GM18873 (cell line): ENCODE data around the gene GAS1.
A peak's percentile ranks its signal among the peaks of the same experiment; 100 is the strongest.

ENCODE experiments used
- ATAC-seq: cut with Tn5 transposase; IDR thresholded peaks from one replicate; pipeline ENCODE4 v1.9.1; 2021; ENCODE audit warnings: mild to moderate bottlenecking, moderate library complexity, moderate number of reproducible peaks; ENCODE audit not compliant: unreplicated experiment, low FRiP score

GAS1 gene

DNA sequence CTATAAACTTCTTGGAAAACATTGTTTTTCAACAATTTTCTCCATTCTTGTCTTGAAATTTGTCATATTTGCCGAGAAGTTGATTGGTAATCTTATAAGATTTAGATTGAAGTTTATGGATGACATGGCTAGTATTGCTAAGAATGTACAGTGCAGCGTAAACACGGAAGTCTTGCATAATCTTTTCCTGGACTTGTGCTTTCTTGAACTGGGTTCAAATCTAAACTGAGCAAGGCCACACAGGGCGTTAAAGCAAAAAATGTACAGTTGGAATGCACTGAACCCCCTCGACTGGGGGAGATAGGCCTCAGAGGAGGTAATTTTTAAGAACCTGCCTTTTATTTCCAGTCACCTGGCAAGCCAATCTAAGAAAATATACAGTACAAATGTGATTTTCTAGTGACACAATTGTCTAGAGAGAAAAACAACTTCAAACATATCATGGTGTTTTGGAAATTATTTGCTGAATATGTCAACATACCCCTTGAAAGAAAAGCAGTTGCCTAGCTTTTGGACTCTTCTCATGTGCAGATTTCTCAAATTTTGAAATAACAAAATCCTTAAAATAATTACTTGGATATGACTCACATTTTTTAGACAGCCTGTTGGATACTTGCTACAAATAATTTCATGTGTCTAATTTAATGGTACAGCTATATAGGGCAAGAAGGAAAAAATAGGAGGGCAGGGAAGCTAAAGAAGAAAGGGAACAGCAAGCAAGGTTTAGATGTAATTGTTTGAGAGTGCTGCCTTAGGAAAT, 18.5 kb upstream of the GAS1 start:
- no peak for ATAC-seq

DNA sequence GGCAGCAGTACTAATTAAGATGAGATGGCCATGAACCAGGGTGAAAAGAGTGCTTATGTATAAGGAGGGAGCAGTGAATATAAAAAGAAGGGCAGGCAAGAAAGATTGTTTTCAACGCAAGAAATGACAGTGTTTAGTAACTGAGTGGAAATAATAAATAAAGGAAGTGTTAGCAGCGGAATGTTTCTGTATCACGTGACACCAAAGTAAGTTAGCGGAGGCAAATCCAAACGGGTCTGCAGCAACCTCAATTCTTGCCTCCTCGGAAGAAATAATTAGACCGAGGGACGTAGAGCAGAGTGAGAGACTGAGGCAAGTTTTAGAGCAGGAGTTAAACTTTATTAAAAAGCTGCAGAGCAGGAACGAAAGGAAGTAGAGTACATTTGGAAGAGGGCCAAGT, 15.4 kb upstream of the GAS1 start:
- no peak for ATAC-seq

DNA sequence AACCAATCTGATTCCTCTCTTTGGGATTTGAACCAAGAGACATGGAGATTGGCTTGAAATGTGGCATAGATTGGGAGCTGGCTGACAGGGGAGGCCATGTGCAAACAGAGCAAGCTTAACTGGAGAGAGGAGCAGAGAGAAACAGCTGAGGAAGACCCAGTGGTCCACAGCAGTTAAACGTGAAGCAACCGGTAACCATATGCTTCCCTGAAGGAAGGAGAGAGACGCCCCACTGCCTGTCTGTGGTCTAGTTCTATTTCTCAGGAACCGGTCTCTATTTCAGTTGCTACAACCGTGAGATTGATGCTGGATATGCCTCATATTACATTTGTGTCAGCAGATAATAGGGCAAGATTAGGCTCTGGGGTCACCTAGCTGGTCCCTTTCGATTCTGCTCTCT, 13.6 kb upstream of the GAS1 start:
- no peak for ATAC-seq

DNA sequence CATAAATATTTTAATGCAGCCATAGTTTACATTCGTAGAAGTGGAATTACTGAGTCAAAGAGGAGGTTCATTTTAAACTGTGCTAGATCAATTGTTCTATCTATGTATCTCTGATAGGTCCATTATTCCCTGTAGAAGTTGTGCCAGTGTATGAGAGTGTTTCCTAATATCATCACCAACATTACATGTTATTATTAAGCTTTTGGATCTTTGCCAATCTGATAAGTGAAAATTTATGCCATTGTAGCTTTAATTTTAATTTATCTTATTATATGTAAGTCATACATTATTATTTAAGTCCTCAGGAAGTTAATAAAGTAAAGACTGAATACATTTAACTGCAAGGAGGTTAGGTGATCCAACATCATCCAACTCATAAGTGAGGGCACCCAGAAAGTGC, 10.9 kb upstream of the GAS1 start:
- no peak for ATAC-seq

DNA sequence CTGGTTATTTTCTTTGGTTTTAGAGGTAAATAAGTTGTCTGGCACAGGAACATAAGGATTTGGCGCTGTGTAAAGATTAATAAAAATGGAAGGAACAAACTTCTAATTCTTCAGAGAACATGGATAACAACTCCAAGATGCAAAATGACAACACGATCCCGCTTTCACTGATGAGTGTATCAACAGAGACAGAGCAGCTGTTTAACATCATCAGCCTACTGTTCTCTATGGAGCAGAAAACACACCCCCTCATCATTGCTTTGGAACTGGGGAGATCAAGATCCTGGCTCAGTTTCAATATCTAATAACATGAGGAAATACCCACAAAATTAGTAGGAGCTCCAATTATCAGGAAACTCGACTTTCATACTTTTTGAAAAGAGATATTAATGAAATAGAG, 8.3 kb upstream of the GAS1 start:
- no peak for ATAC-seq

DNA sequence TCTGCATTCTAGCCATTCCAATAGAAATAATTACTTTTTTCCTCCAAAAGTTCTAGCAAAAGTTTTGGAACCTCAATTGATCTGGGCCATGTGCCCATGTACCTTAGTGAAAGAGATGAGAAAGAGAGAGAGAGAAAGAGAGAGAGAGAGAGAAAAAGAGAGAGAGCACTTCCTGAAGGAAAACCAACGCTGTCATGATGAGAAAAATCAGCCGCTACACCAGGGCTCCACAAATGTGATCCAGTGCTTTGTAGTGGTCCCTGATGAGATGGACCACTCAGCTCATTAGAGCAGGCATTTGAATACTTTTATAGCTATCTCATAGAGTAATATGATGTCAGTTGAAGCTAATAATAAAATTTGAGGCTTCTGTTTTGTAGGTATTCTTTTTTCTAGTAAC, 7.7 kb upstream of the GAS1 start:
- ATAC-seq = no peak

DNA sequence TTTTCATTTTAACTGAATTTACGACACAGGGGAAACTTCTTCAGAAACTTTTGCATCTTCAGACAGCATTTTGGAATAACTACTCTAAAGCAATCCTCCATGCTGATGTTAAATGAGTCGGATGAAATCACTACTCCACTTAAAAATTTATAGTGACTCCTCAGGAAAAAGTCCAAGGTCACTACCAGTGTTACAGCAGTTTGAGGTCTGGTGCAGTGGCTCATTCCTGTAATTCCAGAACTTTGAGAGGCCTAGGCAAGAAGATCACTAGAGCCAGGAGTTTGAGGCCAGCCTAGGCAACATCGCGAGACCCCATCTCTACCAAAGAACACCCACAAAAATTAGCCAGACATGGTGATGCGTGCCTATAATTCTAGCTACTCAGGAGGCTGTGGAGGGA, 5.9 kb upstream of the GAS1 start:
- no peak for ATAC-seq

DNA sequence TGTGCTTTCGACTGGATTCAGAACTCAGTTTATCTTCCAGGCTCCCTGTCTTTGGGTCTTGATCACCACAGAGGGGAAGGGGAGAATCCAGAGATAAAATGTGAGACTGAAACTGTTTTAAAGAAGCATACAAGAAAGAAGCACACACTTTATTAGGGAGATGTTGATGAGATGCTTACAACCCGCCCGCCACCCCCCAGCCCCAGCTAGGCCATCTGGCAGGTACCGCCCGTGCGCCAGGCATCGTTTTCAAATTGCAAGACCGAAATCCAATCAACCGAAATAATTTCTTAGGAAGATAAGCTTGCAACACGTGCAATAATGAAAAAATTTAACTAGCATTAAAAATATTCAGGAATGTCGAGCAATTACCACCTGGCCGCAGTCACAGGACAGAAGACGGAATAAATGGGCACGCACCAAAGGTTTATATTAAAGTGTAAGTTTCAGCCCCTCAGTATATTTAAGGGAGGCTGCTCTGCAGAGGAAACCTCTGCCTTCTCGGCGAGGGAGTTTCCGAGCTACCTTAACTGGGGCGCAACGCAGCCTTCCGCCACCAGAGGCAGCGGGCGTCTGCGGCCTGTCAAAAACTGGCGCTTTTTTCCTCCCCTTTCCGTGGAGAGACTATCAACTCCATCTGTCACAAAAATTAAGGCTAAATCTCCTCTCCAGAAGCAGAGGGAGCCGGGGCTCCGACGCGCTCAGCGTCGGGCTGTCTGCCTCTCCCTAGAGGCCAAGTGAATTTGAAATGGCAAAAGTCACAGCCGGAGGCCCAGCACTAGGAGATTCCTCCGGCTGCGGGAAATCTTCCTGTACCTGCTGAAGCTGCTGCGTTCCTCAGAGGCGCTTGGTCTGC, 996 bp upstream of the GAS1 start:
- peak; percentile 77 for ATAC-seq

DNA sequence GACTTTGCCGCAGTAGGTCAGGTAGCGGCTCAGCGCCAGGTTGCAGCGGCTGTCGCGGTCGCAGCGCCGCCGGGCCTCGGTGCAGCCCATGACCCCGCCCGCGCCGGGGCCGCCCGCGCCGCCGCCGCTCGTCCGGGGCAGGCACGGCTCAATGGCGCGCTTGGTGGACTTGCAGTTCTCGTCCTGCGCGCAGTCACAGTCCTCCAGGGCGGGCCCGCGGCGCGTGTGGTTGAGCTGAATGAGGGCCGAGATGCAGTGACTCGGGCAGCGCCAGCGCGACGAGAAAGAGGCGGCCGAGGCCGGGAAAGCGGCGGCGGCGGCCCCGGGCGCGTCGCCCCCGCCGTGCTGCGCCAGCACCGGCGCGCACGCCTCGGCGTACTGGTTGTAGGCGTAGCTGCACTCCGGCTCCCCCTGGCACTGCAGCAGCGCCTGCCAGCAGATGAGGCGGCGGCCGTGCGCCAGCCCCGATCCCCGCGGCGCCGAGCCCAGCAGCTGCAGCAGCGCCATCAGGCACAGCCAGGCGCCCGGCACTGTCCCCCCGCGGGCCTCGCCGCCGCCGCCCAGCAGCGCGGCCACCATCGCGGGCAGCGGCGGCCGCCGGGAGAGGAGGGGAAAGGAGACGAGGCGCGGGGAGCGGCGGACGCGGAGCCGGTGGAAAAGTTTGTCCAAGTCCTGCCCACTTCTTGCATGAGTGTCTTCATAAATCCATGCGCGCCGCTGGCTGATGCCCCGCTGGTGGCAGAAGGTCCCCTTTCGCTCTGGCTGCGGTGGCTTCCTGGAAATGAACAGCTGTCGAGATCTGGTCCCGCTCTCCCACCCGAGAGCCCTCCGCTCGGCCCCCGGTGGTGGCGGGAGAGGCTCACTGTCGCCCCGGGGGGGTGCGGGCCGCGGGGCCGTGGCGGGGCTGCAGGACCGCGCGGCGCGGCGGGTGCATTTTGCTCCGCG, 833 bp downstream of the GAS1 start:
- ATAC-seq = peak; percentile 35

DNA sequence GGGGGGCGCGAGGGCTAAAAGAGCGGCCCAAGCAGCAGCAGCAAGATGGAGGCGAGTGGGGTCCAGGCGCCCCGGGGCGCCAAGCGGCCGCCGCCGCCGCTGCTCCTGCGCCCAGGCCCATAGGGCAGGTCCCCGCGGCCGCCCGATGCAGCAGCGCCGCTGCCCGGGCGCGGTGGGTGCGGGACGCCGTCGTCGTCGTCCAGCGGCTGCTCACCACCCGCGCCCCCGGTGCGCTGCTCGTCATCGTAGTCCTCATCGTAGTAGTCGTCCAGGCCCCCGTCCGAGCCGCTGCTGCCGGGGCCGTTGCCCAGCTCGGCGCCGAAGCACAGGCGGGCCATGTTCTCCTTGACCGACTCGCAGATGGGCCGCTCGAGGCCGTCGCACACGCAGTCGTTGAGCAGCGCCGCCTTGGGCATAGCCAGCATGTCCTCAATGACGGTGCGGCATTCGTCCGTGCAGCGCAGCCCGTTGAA, 1.5 kb downstream of the GAS1 start:
- no peak for ATAC-seq

DNA sequence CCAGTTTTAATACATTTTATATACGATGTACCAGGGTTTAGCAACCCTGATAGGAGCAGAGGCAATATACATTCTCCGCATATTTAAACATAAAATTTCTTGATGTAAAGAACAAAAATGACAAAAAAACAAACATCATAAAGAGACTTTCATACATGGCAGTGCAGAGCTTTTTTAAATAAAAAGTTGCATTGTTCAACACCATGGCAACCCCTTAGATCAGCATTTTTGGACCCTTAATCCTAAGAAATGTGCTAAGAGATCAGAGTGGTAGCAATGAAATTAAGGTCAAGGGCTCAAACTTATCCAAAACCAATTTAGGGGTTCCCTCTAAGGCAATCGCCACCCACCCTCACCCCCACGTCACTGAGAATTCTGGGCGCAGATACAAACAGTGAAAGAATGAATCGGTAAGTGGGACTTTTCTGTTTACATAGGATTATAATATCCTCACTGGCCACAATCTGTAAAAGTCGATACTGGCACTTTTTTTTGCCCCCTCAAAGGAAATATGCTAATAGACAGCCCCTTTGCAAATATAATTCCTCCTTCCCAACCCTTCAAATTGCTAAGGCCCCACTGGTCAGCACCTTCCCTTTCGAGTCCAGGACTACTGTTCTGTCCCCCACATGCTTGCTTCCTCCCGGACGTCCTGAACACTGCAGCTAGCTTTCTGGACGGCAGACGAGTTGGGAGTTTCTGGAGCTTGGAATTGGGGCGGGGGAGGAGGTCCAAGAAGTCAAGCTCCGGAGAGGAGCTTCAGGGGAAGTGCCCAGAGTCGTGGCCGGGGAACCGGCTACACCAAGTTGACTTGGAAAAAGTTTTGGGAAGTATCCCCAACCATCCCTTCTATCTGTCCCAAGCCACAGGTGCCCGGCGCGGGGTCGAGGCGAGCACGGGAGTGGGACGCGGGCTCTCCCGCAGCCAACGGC, 2.2 kb downstream of the GAS1 start:
- no peak for ATAC-seq

DNA sequence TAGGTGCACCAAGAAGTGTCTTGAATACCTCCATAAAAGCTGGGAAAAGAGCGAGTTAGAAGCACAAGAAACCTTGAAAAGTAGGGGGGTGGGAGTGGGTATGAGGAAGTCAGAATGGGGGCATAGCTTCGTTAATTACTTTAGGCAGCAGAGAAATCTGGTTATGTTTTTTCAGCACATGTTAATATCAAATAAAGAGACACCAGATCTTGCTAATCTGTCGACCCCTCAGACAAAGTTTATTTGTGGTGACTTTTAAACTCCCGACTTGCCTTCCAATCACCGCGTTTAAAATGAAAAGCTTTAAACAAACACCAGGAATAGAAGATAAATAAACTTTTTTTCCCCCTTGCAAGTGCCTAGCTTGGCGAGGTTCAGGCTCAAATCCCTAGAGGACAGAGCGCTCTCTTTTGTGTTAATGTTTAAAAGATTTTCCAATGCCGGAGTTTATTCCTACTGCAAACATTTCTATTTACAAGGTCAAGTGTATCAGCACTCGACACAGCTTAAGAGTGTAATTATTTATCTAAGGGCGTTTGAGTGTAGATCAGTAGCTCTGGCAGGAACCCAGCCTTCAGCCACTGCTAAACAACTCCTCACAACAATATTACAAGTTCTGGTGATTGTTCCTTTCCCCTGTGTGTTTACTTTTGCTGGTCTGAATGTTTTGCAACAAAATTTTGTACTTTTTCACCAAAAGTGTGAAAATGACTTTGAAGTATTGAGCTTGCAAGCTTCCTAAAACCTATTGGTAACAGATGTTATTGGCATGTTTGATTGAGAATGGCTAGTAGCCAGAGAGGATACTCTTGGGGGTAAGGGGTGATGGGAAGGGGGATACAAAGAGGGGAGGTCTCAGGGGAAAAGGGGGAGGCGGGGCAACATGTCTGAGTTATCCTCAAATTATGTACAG, 3.8 kb downstream of the GAS1 start:
- no peak for ATAC-seq

DNA sequence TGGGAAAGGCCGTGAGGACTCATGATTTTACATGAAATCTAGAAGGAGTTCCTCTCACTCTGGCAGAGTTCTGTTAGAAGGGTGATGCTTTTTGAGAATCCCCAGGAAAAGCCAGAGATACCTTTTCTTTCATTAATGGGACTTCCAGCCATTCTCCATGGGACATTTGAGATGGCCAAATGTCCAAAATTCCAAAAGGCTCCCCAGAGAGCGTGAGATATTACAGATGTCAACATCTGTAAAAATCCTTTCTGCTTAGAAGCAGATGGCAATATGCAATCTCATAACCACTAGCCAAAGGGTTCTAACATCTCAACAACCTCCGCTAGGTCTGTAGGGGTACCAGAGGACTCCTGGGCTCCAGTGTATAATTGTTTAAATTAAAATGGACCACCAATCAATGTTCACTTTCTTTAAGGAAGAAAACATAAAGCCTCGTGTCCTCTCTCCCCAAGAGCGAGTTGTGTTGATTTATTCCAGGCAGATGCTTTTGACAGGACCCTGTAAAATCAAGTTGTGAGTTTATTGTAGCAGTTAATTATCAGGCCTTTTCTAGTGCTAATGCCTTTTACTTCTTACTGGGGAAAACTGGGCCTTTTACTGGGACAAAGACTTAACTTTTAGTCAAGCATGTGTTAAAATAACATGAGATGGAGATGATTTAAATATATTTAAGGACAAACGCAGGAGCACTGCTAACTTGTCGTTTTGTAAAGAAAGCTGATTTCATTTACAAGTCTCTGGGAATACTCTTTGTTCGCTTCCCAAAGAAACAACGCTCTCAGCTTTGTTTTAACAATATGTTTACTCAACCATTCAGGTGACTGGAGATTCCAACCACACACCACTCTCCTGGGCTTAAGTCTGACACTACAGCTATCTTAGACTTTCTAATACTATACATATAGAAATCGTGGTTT, 4.8 kb downstream of the GAS1 start:
- ATAC-seq = no peak

DNA sequence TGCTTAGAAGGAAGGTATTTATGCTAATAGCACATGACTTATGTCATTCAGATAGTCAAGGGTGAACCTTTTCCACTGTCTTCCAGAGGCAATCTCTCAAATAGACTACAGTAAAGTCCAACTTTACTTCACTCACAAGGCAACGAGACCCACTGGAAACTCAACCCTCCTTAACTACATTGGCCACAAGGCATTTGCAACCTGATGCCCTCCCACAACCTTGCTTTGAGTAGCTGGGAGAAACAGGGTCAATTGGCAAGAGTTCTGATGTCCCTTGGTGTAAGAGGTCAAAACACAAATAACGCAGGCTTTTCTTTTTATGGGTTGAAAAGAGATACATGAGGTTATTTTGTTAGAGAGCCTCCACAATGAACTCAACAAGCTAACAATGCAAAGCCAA, 6.1 kb downstream of the GAS1 start:
- ATAC-seq = no peak

DNA sequence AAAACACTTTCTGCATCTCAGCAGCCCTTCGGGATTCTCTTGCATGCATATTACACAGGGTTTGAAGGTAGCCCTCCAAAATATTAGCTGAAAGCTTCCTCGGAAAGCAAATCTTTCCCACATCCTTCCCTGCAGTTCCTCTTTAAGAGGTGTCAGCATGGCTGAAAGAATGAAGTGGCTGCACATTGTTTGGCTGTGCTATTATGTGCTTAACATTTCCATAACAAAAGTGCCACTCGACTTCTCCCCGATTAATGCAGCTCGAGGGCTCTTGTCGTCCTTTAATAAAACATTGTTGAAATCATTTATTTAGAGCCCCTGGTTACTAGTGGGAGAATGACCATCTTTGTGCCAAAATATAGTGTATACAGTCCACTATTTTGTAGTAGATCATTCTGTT, 6.5 kb downstream of the GAS1 start:
- no peak for ATAC-seq

DNA sequence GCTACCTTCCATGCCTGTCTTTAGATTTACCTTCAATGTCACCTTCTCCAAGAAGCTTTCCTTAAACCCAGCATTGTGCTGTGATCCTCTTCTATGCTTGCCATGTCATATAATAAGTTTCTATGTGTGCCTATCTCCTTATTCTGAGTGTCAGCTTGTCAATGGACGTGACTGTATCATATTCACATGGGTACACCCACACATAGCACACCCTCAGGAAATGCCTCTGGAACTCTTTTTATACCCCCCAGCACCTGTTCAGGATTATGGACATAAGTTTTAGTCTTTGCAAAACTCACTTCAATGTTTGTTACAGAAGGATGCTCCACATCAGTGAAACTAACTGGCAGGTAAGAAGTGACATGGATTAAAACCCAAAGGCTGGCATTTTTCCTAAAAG, 7.4 kb downstream of the GAS1 start:
- no peak for ATAC-seq

DNA sequence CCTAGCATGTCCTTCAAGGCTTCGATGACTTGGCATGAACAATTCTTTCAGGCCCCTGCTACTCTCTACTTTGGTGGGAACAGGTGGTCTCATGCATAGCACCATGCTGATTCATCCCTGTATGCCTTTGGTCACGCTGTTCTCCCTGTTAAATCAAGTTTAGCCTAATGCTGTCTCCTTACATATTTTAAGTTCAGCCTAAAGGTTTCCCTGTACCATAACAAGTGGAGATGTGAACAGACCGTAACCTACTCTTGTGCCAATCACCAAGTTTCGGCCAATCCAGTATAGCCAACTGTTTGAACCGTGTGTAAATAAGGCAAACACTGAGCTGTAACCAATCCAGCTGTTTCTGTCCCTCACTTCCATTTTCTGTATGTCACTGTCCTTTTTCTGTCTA, 8.0 kb downstream of the GAS1 start:
- no peak for ATAC-seq

DNA sequence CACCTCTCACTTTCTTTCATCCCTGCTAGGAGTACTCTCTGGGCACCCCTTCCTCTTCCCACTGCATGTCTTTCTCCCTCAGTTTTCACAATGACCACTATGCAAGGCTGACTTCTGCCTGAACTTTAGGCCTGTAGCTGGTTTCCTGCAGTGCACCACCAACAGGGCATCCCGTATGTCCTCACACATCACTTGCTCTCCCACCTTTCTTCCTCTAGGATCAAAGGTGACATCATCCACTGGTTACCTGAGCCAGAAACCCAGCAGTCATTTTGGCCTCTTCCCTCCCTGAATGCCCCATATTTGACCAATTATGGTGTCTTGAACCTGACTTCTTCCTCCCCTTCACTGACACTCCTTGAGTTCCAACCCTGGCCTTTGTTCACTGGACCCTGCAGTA, 8.5 kb downstream of the GAS1 start:
- no peak for ATAC-seq
